Measurements from ENCODE around the gene CSTPP1.

CSTPP1 gene

GRCh38 chr11:47021527-47021818 lies 84.9 kb downstream of the CSTPP1 start:
- DNase-seq (ENCODE audit: low spot score): no peak
- in situ Hi-C loops (cut with MboI; ENCODE audit: low pct_unique_long_range_greater_than_20kb, low sequenced_read_pairs, unreplicated experiment): no loop called here
- no peak for TF ChIP-seq CTCF (IDR thresholded peaks at IDR 0.05; ENCODE audit: extremely low read depth, insufficient read depth, missing control alignments)

DNA sequence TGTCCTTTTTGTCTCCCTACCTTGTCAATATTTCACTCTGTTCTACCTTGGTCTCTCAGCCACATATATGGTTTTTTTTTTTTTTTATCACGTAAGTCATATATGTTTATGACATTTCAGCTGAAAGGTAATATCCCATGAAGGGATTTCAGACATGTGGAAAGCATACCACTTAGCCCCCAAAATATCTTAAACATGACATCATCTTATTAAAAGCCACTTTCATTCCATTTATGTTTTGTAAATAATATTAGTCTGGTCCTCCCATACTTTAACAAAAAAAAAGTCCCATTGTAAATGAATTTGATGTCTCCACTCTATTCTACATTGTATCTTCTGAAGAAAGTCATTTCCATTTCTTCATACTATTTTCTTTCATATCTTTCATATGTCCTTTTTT lies 85.4 kb downstream of the CSTPP1 start:
- TF ChIP-seq CTCF (IDR thresholded peaks at IDR 0.05; ENCODE audit: extremely low read depth, insufficient read depth, missing control alignments): no peak
- in situ Hi-C loops (cut with MboI; ENCODE audit: low pct_unique_long_range_greater_than_20kb, low sequenced_read_pairs, unreplicated experiment): no loop called here
- no peak for DNase-seq (ENCODE audit: low spot score)

DNA sequence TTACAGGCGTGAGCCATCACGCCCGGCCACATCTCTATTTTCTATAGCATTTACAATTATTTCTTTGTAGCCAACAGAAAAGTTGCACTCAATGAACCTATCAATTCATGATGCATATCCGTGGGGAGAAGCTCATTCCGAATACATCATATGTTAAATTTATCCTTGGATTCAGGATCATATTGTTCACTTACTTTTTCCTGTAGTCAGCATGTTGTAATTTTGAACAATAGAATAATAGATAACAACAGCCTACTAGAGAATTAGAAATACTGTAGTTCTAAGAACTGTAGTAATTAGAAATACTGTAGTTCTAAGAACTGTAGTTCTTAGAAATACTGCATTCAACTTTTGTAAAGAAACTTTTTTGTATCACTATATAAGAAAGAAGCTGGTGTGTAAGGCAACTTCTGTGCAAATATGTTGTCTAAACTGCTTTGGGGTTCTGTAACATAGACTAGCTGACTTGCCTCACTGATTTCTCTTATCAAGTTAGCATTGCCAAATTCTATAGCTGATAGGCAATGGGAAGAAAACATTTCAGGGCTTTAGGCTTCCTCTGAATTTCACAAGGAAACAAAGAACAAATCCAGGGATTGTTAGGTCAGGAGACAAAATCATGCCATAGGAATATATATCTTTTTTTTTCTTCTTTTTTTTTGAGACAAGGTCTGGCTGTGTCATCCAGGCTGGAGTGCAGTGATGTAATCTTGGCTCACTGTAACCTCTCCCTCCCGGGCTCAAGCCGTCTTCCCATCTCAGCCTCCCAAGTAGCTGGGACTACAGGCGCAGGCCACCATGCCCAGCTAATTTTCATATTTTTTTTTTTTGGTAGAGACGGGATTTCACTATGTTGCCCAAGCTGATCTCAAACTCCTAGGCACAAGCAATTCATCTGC lies 91.9 kb downstream of the CSTPP1 start:
- TF ChIP-seq CTCF (IDR thresholded peaks at IDR 0.05; ENCODE audit: extremely low read depth, insufficient read depth, missing control alignments): no peak
- DNase-seq (ENCODE audit: low spot score): no peak
- in situ Hi-C loops (cut with MboI; ENCODE audit: low pct_unique_long_range_greater_than_20kb, low sequenced_read_pairs, unreplicated experiment): no loop called here

- no peak for TF ChIP-seq CTCF (IDR thresholded peaks at IDR 0.05; ENCODE audit: extremely low read depth, insufficient read depth, missing control alignments)
- in situ Hi-C loops (cut with MboI; ENCODE audit: low pct_unique_long_range_greater_than_20kb, low sequenced_read_pairs, unreplicated experiment): no loop called here
- no peak for DNase-seq (ENCODE audit: low spot score)
Measured at GRCh38 chr11:47033439-47033838, 96.9 kb downstream of the CSTPP1 start.

DNA sequence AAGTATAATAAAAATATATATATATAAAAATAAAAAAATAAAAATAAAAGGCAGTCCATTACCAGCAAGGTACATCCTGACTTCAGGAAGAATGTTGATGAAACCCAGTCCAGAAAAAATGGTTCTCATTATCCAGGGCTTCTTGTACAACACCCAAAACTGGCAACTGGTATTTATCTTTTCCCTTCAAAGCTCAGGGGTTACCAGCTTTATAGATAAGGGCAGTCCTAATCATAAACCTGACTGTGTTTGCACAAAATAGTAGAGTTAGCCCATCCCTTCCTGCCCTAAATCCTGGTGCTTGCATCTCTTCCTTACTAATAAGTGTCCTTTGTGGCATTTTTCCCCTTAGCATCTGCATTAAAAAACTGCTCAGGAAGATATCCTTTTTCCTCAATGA lies 97.5 kb downstream of the CSTPP1 start:
- no peak for DNase-seq (ENCODE audit: low spot score)
- in situ Hi-C loops (cut with MboI; ENCODE audit: low pct_unique_long_range_greater_than_20kb, low sequenced_read_pairs, unreplicated experiment): no loop called here
- no peak for TF ChIP-seq CTCF (IDR thresholded peaks at IDR 0.05; ENCODE audit: extremely low read depth, insufficient read depth, missing control alignments)

- in situ Hi-C loops (cut with MboI; ENCODE audit: low pct_unique_long_range_greater_than_20kb, low sequenced_read_pairs, unreplicated experiment): no loop called here
- TF ChIP-seq CTCF (IDR thresholded peaks at IDR 0.05; ENCODE audit: extremely low read depth, insufficient read depth, missing control alignments): no peak
- no peak for DNase-seq (ENCODE audit: low spot score)
Measured at GRCh38 chr11:47035108-47035507, 98.5 kb downstream of the CSTPP1 start.

All from GM13977 (cell line).